Activated T-cell treated with anti-CD3 and anti-CD28 coated beads for 48 hours (primary cell): Measurements from ENCODE around the gene SORBS1.

Experiments used
- DNase-seq: peaks from one replicate; pipeline ENCODE4 v3.0.0-alpha.2; 2020; ENCODE audit warnings: low read depth

SORBS1 gene

DNA sequence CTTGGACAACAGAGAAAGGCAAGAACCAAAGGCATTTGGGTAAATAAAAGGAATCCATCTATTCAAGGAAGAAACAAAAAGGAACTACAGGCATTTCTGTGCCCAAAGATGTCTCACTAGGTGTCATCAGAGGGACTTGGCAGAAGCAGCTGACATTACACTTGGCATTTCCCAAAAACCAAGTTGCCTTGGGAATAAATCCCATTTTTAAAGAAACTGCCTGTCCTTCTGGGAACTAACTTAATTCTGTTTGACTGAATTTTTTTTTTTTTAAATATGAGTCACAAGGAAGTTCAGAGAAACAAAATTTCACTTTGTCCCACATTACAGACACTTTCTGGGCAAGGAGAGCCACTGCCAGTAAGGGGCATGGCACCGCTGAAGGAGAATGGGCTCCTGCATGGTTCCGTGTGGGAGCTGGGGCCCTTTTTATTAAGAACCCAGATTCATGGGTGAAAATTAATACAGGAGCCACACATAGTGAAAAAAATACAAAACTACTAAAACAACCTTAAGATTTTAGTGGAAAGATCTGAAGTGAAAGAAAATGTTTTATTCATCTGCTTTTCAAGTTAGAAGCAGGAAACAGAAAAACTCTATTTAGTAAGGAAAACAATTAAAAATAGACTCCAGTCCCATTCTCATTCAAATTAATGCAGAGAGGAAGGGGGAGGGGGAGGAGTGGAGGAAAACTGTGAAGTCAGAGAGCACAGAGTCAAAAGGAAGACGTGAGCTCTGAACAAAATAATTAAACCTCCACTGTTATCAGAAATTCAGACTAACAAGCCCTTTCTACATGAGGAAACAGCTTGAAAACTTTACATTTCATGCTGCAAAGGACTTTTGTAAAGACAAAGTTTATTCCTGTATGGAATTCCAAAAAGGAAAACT lies 151.9 kb downstream of the SORBS1 start:
- no peak for DNase-seq

DNA sequence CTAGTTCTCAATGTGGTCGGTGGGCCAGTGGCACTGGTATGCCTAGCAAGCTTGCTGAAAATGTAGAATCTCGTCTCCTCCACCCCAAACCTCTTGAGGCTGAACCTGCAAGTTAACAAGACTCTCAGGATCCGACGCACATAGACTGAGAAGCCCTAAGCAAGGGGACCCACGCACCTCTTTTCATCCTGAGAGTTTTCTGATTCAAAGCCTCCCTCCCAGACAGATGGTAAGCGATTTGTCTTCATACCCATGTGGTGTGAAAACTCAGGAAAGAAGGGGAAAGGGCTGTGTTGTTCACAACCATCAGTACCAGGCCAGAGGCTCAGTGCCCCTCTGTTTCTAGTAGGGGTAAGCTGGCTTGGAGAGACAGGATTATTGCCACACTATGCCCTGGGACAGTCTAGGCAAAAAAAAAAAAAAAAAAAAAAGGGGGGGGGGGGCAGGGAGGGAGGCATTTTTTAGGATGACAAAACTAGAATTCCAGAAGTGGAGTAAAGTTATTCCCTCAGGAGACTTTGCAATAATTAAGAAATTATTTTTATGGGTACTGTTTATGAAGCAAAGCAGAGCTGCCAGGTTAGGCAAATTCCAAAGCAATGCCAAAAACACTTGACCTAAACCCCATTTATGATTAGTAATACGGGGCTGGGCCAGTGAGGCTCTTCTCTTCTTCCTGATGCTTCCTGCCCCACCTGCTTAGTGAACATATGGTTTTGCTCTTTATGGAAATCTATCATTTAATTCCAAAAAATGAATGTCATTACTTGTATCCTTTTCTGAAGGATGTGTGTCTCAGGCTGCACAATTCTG lies 152.8 kb downstream of the SORBS1 start:
- no peak for DNase-seq

GRCh38 chr10:95407546-95407945 lies 153.6 kb downstream of the SORBS1 start:
- no peak for DNase-seq

- no peak for DNase-seq
Measured at GRCh38 chr10:95406651-95407280, 154.4 kb downstream of the SORBS1 start.

DNA sequence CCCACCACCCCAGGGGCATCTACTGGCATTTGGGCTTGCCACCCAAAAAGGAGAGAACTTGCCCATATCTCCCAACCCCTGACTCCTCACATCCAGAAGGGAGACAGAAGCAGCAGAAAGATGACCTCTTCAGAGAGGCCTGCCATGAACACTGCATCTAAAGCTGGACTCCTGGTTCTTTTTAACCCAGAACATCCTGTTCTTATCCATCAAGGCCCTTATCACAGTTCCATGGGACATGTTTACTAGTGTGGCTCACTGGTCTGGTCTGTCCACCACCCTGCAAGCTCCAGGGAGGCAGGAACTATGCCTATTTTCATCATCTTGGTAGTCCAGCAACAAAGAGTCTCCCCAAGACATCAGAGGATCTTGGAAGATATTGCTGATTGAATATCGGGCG lies 155.5 kb downstream of the SORBS1 start:
- DNase-seq, result no peak

- DNase-seq, result no peak
Measured at GRCh38 chr10:95404864-95405263, 156.3 kb downstream of the SORBS1 start.

- no peak for DNase-seq
Measured at GRCh38 chr10:95404462-95404858, 156.7 kb downstream of the SORBS1 start.

DNA sequence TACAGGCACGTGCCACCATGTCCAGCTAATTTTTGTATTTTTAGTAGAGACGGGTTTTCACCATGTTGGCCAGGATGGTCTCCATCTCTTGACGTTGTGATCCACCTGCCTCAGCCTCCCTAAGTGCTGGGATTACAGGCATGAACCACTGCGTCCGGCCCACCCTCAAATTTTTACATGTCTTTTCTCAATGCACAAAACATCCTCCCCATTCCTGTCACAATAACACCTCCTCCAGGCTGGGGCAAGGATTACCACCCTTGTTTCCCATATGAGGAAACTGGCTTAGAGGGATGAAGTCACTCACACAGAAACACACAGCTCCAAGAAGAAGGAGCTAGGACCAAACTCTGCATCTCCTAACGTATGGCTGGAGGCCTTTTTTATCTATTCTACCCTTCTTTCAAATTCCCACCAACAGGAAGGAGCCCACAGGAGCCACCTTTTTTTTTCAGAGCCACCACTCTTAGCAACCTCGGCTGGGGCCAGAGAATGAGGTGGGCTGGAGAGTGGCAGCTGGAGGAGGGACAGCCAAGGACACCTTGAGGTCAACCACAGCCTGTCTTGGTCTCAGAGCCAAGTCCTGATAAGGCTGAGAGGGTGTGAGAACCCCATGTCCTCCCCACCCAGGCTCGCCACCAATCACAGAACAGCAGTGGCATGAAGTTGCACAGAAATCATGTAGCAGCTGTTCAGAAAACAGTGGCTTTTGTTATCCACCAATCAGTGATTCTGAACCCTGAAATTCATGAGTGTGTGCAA lies 157.3 kb downstream of the SORBS1 start:
- DNase-seq, result no peak

GRCh38 chr10:95401704-95402469 lies 159.3 kb downstream of the SORBS1 start:
- DNase-seq, result no peak

- DNase-seq, result no peak
Measured at GRCh38 chr10:95400787-95401186, 160.4 kb downstream of the SORBS1 start.

GRCh38 chr10:95399183-95399582 lies 162.0 kb downstream of the SORBS1 start:
- DNase-seq, result no peak

GRCh38 chr10:95397747-95398146 lies 163.4 kb downstream of the SORBS1 start:
- no peak for DNase-seq

- DNase-seq, result no peak
Measured at GRCh38 chr10:95395947-95396449, 165.2 kb downstream of the SORBS1 start.

DNA sequence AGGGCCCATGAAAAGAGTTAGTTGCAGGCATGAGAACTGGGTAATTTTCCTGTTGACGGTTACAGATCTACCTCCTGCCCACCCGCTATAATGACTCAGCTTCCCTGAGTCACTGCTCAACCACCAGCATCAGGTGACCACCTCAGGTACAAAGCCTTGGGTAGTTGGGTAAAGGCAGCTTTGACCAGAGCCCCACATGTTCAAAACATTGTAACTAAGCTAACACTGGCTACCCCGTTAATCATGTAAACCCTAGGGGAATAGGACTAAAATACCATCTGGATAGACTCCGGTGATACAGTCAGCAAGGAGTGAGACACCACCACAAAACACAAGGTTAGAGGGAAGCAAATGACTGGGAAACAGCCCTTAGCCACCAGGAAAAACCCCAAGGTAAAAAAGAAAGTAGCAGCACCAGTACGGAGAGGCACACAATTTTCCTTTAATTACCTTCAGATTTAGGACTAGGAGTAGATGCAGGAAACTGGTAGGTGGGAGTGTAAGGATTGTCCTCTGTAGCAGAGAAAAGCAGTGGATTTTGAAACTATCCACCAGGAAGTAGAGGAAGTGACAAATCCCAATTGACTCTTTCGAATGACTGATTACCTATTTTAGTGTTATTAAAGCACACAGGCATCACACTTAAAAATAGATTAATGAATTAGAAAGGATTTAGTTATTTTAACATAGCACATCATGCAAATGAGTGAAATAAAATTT lies 166.8 kb downstream of the SORBS1 start:
- no peak for DNase-seq

DNA sequence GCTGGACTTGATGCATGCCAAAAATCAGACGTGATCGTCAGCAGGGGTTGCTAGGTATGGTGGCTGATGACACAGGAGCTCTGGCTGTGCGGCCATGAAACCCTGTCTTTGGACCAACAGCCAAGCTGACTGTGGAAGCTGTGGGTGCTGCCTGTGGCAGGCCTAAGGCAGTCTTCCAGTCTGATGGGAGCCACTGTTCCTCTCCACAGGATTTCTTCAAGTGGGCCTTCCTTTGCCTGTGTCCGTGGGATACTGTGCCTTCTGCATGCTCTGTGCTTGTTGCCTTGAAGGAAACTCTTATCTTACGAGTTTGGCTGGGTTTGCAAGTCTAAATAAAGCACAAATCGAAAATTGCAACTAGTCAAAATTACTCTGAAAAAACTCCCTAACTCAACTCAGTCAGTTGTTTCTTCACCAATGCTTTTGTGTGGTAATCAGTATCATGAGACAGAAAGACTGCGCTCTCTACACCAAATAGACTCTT lies 168.4 kb downstream of the SORBS1 start:
- no peak for DNase-seq

DNA sequence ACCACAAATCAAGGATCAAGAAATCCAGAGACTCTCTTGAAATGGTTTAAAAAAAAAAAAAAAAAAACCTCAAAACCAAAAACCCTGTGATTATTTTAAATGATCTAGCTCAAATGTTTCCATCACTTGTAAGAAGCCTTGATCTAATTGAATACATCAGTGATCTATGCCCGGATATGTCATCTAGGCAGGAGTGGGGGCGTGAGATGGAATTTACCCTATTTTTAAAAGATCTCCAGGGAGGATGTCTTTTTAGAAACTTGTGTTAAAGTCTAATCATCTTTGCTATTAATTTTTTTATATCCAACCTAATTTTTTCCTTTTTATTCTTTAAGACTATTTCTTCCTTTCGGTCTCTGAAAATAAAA lies 169.0 kb downstream of the SORBS1 start:
- no peak for DNase-seq

DNA sequence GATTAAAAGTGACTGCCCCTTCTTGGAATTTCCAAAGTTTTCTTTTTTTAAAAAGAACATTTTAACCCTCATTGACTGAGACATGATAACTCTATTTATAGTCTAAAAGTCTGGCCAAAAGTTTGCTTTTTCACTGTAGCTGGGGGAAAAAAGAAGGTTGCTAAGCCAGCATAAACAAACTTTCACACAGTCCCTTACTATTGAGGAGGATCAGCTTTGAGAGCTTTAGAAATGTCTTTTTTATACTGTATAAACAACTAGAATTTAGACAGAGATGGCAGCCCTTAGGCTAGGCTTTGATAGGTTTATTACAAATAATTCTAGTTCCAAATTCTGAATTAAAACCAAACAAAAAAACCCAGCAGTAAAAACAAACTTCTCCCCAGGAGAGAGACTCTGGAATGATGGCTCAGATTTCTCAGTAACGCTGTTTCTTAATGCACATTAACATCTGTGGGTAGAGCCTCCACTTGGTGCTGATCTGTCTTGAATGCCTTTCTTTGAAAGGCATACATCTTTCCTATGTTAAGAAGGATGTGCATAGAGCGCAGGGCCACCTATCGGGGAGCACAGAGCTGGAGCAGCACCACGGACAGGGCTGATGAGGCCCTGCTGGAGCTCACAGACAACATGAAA lies 169.5 kb downstream of the SORBS1 start:
- DNase-seq, result no peak

DNA sequence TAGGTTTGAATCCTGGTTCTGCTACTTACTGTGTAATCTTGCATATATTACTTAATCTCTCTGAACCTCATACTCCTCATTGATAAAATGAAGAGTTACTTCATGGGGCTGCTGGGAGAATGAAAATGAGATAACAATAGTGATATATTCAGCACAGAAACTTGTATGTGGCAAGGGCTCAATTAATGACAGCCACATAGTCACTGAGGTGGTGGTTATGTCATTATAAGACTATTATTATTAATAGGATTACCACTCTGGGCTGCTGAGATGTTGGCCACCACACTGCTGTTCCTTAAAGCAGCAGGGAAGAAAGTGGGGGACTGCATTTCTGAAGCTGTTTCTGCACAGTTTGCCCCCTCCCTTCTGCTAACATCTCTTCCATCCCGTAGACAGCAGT lies 170.0 kb downstream of the SORBS1 start:
- no peak for DNase-seq

GRCh38 chr10:95389982-95390381 lies 171.2 kb downstream of the SORBS1 start:
- DNase-seq, result no peak

- DNase-seq, result no peak
Measured at GRCh38 chr10:95389176-95389575, 172.0 kb downstream of the SORBS1 start.
